Embryonic facial prominence (tissue), 1 donor: ENCODE results near the gene TMEM120B.
"Not testable (repeated sequence)": the region's sequence is repeated elsewhere in the genome, so short reads cannot be mapped to it uniquely, and the experiment has no call there.

Source experiments
- DNase-seq: peaks from one replicate; pipeline ENCODE4 v3.0.0-alpha.2; 2016; ENCODE audit errors: extremely low spot score

Gene TMEM120B

GRCh38 chr12:121774968-121775474 is 62.5 kb downstream of the TMEM120B start:
- no peak for DNase-seq

GRCh38 chr12:121775501-121775900 is 62.9 kb downstream of the TMEM120B start:
- DNase-seq = no peak

GRCh38 chr12:121776190-121777098 is 63.9 kb downstream of the TMEM120B start:
- no peak for DNase-seq

- no peak for DNase-seq
Observed at GRCh38 chr12:121778567-121779421, 66.2 kb downstream of the TMEM120B start.

- DNase-seq = no peak
Observed at GRCh38 chr12:121779422-121779895, 66.9 kb downstream of the TMEM120B start.

- no peak for DNase-seq
Observed at GRCh38 chr12:121780429-121780828, 67.9 kb downstream of the TMEM120B start.

GRCh38 chr12:121781484-121781997 is 69.0 kb downstream of the TMEM120B start:
- DNase-seq = peak; percentile 5

- no peak for DNase-seq
Observed at GRCh38 chr12:121781998-121782979, 69.7 kb downstream of the TMEM120B start.

- DNase-seq = no peak
Observed at GRCh38 chr12:121783766-121784165, 71.2 kb downstream of the TMEM120B start.

- no peak for DNase-seq
Observed at GRCh38 chr12:121784460-121784859, 71.9 kb downstream of the TMEM120B start.

- no peak for DNase-seq
Observed at GRCh38 chr12:121786440-121786825, 73.9 kb downstream of the TMEM120B start.

GRCh38 chr12:121787063-121788025 is 74.8 kb downstream of the TMEM120B start:
- DNase-seq = no peak

- DNase-seq = no peak
Observed at GRCh38 chr12:121788176-121788818, 75.7 kb downstream of the TMEM120B start.

GRCh38 chr12:121789233-121789781 is 76.8 kb downstream of the TMEM120B start:
- no peak for DNase-seq

- no peak for DNase-seq
Observed at GRCh38 chr12:121789800-121790728, 77.5 kb downstream of the TMEM120B start.

- not testable (repeated sequence) for DNase-seq
Observed at GRCh38 chr12:121790785-121791184, 78.2 kb downstream of the TMEM120B start.

- DNase-seq = no peak
Observed at GRCh38 chr12:121791671-121792551, 79.4 kb downstream of the TMEM120B start.
